Testis (tissue), 2 donors: ENCODE measurements around the gene ZC3H18.

Experiments used
- POLR2A ChIP-seq: fragments of 450-650 bp; IDR thresholded peaks from one replicate; pipeline ENCODE4 v1.6.1; 2017; ENCODE audit warnings: antibody characterized with exemption, mild to moderate bottlenecking, moderate library complexity
- TF ChIP-seq, protein P1 (sequence below), 3 experiments: fragments of 450-650 bp in 2 of 3; fragments of 200-600 bp in 1 of 3; sonication (generic) in 1 of 3; IDR thresholded peaks; one replicate each; pipeline ENCODE4 v1.5.1; 2016 to 2019; ENCODE audit warnings: antibody characterized with exemption in 3 of 3, mild to moderate bottlenecking in 2 of 3, moderate library complexity in 1 of 3

DNA sequence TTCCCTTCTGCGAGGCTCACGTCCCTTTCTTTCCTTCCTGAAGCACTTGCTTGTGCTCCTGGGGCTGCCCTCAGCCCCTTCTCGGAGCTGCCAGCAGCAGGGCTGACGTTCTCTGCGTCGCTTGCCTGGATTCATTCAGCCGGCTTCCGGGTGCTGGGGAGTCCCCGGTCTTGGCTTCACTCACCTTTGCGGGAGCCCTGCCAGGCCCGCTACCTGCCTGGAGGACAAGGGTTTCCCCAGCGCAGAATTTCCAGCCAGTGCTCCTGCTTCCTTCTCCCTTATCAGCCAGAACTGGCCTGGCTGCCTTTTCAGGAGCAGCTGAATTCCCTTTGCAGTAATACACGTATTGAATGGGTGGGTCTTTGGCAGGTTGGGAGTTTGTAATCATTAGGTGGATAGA, 46.1 kb downstream of the ZC3H18 start:
- TF ChIP-seq, protein P1, sequence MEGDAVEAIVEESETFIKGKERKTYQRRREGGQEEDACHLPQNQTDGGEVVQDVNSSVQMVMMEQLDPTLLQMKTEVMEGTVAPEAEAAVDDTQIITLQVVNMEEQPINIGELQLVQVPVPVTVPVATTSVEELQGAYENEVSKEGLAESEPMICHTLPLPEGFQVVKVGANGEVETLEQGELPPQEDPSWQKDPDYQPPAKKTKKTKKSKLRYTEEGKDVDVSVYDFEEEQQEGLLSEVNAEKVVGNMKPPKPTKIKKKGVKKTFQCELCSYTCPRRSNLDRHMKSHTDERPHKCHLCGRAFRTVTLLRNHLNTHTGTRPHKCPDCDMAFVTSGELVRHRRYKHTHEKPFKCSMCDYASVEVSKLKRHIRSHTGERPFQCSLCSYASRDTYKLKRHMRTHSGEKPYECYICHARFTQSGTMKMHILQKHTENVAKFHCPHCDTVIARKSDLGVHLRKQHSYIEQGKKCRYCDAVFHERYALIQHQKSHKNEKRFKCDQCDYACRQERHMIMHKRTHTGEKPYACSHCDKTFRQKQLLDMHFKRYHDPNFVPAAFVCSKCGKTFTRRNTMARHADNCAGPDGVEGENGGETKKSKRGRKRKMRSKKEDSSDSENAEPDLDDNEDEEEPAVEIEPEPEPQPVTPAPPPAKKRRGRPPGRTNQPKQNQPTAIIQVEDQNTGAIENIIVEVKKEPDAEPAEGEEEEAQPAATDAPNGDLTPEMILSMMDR (IDR thresholded peaks at IDR 0.05), result no peak
- TF ChIP-seq POLR2A, result no peak
